ENCODE measurements around the gene KLHL3. TPM values are rescaled to one million over a fixed set of nuclear protein-coding genes. Genes with fewer than 3 reads are reported as not detected.

KLHL3 gene
- total and polyA plus RNA-seq, 9 of the 15 experiments (the other 6 are each of a cell fraction or from before 2014, with no cell fraction given): under 0.01 to 1.5 (median 0.22) TPM

- TF ChIP-seq TOE1 (IDR thresholded peaks at IDR 0.05; ENCODE audit: borderline replicate concordance): no peak
- no peak for TF ChIP-seq TOE1 (CRISPR knock-in tag; IDR thresholded peaks at IDR 0.05; ENCODE audit: borderline replicate concordance, low read depth)
- TF ChIP-seq RCOR1 (IDR thresholded peaks at IDR 0.05; ENCODE audit: borderline replicate concordance in 1 of 2, low read depth in 2 of 2, low read length in 2 of 2): no peak
- TF ChIP-seq MITF (IDR thresholded peaks at IDR 0.05): no peak
- no peak for TF ChIP-seq ZNF586 (CRISPR knock-in tag; conservative IDR thresholded peaks at IDR 0.05)
- TF ChIP-seq SMAD2 (IDR thresholded peaks at IDR 0.05; ENCODE audit: low read depth, low read length): no peak
- TF ChIP-seq RFX1 (IDR thresholded peaks at IDR 0.05): no peak
- no peak for TF ChIP-seq SMARCB1 (IDR thresholded peaks at IDR 0.05; ENCODE audit: insufficient read length, low read depth)
These were observed 3.1 kb upstream of the KLHL3 start (continued) for GRCh38 chr5:137738947-137739346.

- Histone ChIP-seq H3K79me2 (ENCODE audit: control insufficient read depth, insufficient read depth, low read length) (no peaks in the 10 kb centered on the region), H4K20me1 (replicated peaks; ENCODE audit: control insufficient read depth, insufficient read depth, low read length) (no peaks in the 10 kb centered on the region), H3K4me2 (ENCODE audit: insufficient read depth, low read length) (no peak overlapping the region), H3K9me1 (ENCODE audit: control insufficient read depth, insufficient read depth, low read length) (no peaks in the 10 kb centered on the region), H3K36me3 (ENCODE audit: control insufficient read depth, insufficient read depth, low read length) (no peaks in the 10 kb centered on the region), H3K9me3 (replicated peaks; ENCODE audit: control insufficient read depth, insufficient read depth, low read depth, low read length) (no peaks in the 10 kb centered on the region), H2AFZ (ENCODE audit: low read depth, low read length) (no peak overlapping the region), H3K9ac (ENCODE audit: insufficient read depth in 1 of 2, low read depth in 2 of 2, low read length in 2 of 2) (no peak overlapping the region), H3K27me3 (ENCODE audit: control insufficient read depth in 2 of 2, insufficient read depth in 2 of 2, low read length in 2 of 2) (peaks cover 12 to 25% of the 10 kb centered on the region in 2 experiments; a peak in 4 of 5 replicates), H3K4me1 (replicated peaks in 1 of 2; ENCODE audit: control insufficient read depth in 2 of 2, insufficient read depth in 2 of 2, low read length in 2 of 2) (no peaks in the 10 kb centered on the region; a peak in 1 of 5 replicates), H3K27ac (ENCODE audit: extremely low read depth, low read depth, low read length) (no peak overlapping the region), H3K4me3 (no peak overlapping the region)
- no peak for DNase-seq (ENCODE audit: extremely low read depth in 1 of 4, low spot score in 3 of 4)
- ATAC-seq: no peak
- no peak for TF ChIP-seq ESRRA (IDR thresholded peaks at IDR 0.05; ENCODE audit: borderline replicate concordance, low read depth)
- no peak for TF ChIP-seq ZC3H8 (IDR thresholded peaks at IDR 0.05)
- TF ChIP-seq SMARCC2 (IDR thresholded peaks at IDR 0.05; ENCODE audit: low read depth): no peak
- TF ChIP-seq KDM4B (IDR thresholded peaks at IDR 0.05; ENCODE audit: borderline replicate concordance in 2 of 2, low read depth in 1 of 2): no peak
- no peak for TF ChIP-seq ARHGAP35 (IDR thresholded peaks at IDR 0.05; ENCODE audit: partially characterized antibody)
- BruUV-seq (replicated peaks): no TSS peak
- no peak for FAIRE-seq
- CTCF ChIA-PET (ENCODE audit: low intra/inter-chr PET ratio): no interaction called here
- intact Hi-C loops (cut with micrococcal nuclease) (no loop called here), in situ Hi-C loops (cut with MboI) (no loop called here)
- 0% methylated on average over 5 of the region's 5 CpGs for whole genome bisulfite sequencing (ENCODE audit: insufficient coverage, low coverage, missing lambda C conversion rate)
- POLR2A ChIA-PET: interaction anchor here (0.7 to 0.9 kb wide), 2 partner anchors 15 to 87 kb away, joined by 3 read pairs; no protein-coding TSS in a partner anchor
These were observed 1.7 kb upstream of the KLHL3 start for GRCh38 chr5:137737349-137738131.
